Activated CD4-positive, alpha-beta T cell treated with anti-CD3 and anti-CD28 coated beads for 4 hours (primary cell): ENCODE measurements around the gene CREBBP.

ENCODE experiments used
- DNase-seq, 2 donors: peaks; one replicate each; pipeline ENCODE4 v3.0.0-alpha.2; 2020

The CREBBP gene

GRCh38 chr16:3854750-3855541 lies 25.6 kb downstream of the CREBBP start:
- no peak for DNase-seq

- no peak for DNase-seq
Observed at GRCh38 chr16:3850544-3850899, 30.0 kb downstream of the CREBBP start.

GRCh38 chr16:3849751-3850543 lies 30.6 kb downstream of the CREBBP start:
- DNase-seq: no peak

- DNase-seq: no peak
Observed at GRCh38 chr16:3846595-3847091, 33.9 kb downstream of the CREBBP start.

GRCh38 chr16:3846087-3846486 lies 34.4 kb downstream of the CREBBP start:
- no peak for DNase-seq

- no peak for DNase-seq
Observed at GRCh38 chr16:3842994-3843393, 37.5 kb downstream of the CREBBP start.

- DNase-seq: no peak
Observed at GRCh38 chr16:3841729-3842508, 38.6 kb downstream of the CREBBP start.

GRCh38 chr16:3839402-3840184 lies 40.9 kb downstream of the CREBBP start:
- no peak for DNase-seq

- DNase-seq: no peak
Observed at GRCh38 chr16:3838600-3839401, 41.7 kb downstream of the CREBBP start.

GRCh38 chr16:3837851-3838586 lies 42.5 kb downstream of the CREBBP start:
- DNase-seq: no peak

- no peak for DNase-seq
Observed at GRCh38 chr16:3836641-3837040, 43.9 kb downstream of the CREBBP start.

- DNase-seq: no peak
Observed at GRCh38 chr16:3835089-3835602, 45.4 kb downstream of the CREBBP start.

- no peak for DNase-seq
Observed at GRCh38 chr16:3832668-3833067, 47.8 kb downstream of the CREBBP start.

GRCh38 chr16:3830625-3831254 lies 49.8 kb downstream of the CREBBP start:
- no peak for DNase-seq

GRCh38 chr16:3829631-3830536 lies 50.6 kb downstream of the CREBBP start:
- no peak for DNase-seq

GRCh38 chr16:3825940-3826339 lies 54.6 kb downstream of the CREBBP start:
- DNase-seq: no peak

- DNase-seq: no peak
Observed at GRCh38 chr16:3825103-3825502, 55.4 kb downstream of the CREBBP start.

GRCh38 chr16:3824121-3824795 lies 56.3 kb downstream of the CREBBP start:
- DNase-seq: no peak
